Epithelial cell of esophagus (primary cell): ENCODE measurements around the gene ATOH1.

ENCODE experiments used
- DNase-seq: peaks from one replicate; pipeline ENCODE4 v3.0.0; 2010; ENCODE audit warnings: low read depth
- H3K4me3 ChIP-seq: 2 replicates; pipeline ENCODE4 v1.5.1; 2011; ENCODE audit warnings: mild to moderate bottlenecking, low read length, control low read depth
- CTCF ChIP-seq: IDR thresholded peaks from 2 replicates; pipeline ENCODE4 v1.5.1; 2011; ENCODE audit warnings: low read depth, mild to moderate bottlenecking, low read length, control low read depth, inconsistent platforms; ENCODE audit not compliant: insufficient read depth; ENCODE audit errors: missing control alignments

ATOH1 gene

GRCh38 chr4:93828332-93828994 is at the start of gene ATOH1:
ATOH1 (plus strand) TSS chr4:93828753; CDS start chr4:93828927, 174 bp downstream.
- peak; percentile 66 for DNase-seq
- H3K4me3 ChIP-seq = peak within 1 kb of the TSS; percentile 27
- no peak for TF ChIP-seq CTCF

GRCh38 chr4:93779228-93779627 is 49.3 kb upstream of the ATOH1 start:
- no peak overlapping the region for H3K4me3 ChIP-seq
- TF ChIP-seq CTCF = no peak
- no peak for DNase-seq

GRCh38 chr4:93780080-93780479 is 48.5 kb upstream of the ATOH1 start:
- H3K4me3 ChIP-seq = no peak overlapping the region
- no peak for DNase-seq
- TF ChIP-seq CTCF = no peak

- no peak for TF ChIP-seq CTCF
- no peak for DNase-seq
Measured at GRCh38 chr4:93781198-93781597, 47.4 kb upstream of the ATOH1 start.

GRCh38 chr4:93786149-93786548 is 42.4 kb upstream of the ATOH1 start:
- TF ChIP-seq CTCF = no peak
- DNase-seq = no peak
- H3K4me3 ChIP-seq = no peak overlapping the region

More at GRCh38 chr4:93781198-93781597, 47.4 kb upstream of the ATOH1 start:
- no peak overlapping the region for H3K4me3 ChIP-seq

- no peak overlapping the region for H3K4me3 ChIP-seq
- peak; percentile 49 for DNase-seq
- TF ChIP-seq CTCF = peak; percentile 57
Measured at GRCh38 chr4:93788712-93789111, 39.8 kb upstream of the ATOH1 start.
